Medulla oblongata (tissue), 1 donor: ENCODE measurements around the gene BBC3.

Experiments used
- DNase-seq: peaks from one replicate; pipeline ENCODE4 v3.0.0-alpha.2; 2015; ENCODE audit errors: extremely low spot score

The BBC3 gene

GRCh38 chr19:47231215-47232054 is 436 bp upstream of the BBC3 start:
- peak; percentile 78 for DNase-seq

- DNase-seq, result peak; percentile 29
Measured at GRCh38 chr19:47230054-47230920, 712 bp downstream of the BBC3 start.

- DNase-seq, result no peak
Measured at GRCh38 chr19:47229676-47230053, 1.3 kb downstream of the BBC3 start.

GRCh38 chr19:47228937-47229675 is 1.9 kb downstream of the BBC3 start:
- peak; percentile 50 for DNase-seq

GRCh38 chr19:47228168-47228936 is 2.6 kb downstream of the BBC3 start:
- no peak for DNase-seq

- peak; percentile 74 for DNase-seq
Measured at GRCh38 chr19:47227352-47228167, 3.4 kb downstream of the BBC3 start.

- peak; percentile 88 for DNase-seq
Measured at GRCh38 chr19:47226426-47227351, 4.3 kb downstream of the BBC3 start.

GRCh38 chr19:47225746-47226425 is 5.1 kb downstream of the BBC3 start:
- DNase-seq, result peak; percentile 92

GRCh38 chr19:47221890-47222289 is 9.1 kb downstream of the BBC3 start:
- no peak for DNase-seq

- DNase-seq, result no peak
Measured at GRCh38 chr19:47221080-47221841, 9.7 kb downstream of the BBC3 start.

GRCh38 chr19:47215581-47215980 is 15.4 kb downstream of the BBC3 start:
- no peak for DNase-seq

GRCh38 chr19:47210689-47211316 is 20.2 kb downstream of the BBC3 start:
- peak; percentile 86 for DNase-seq

GRCh38 chr19:47210180-47210490 is 20.9 kb downstream of the BBC3 start:
- DNase-seq, result no peak

GRCh38 chr19:47209319-47210179 is 21.4 kb downstream of the BBC3 start:
- no peak for DNase-seq

GRCh38 chr19:47203254-47203653 is 27.7 kb downstream of the BBC3 start:
- no peak for DNase-seq

GRCh38 chr19:47200530-47200929 is 30.5 kb downstream of the BBC3 start:
- DNase-seq, result no peak

GRCh38 chr19:47197141-47197540 is 33.9 kb downstream of the BBC3 start:
- no peak for DNase-seq
